NCI-H446 (cell line): ENCODE measurements around the gene CFHR5.
"Not testable (repeated sequence)": the region's sequence is repeated elsewhere in the genome, so short reads cannot be mapped to it uniquely, and the experiment has no call there.

Source experiments
- DNase-seq, 2 experiments: peaks; one replicate each; lab custom pipeline; 2025; lab: John Stamatoyannopoulos, UW

The CFHR5 gene

GRCh38 chr1:197017558-197018146 lies 40.3 kb downstream of the CFHR5 start:
- DNase-seq = no peak

- DNase-seq = no peak
These were observed 44.4 kb downstream of the CFHR5 start for GRCh38 chr1:197021716-197022115.

DNA sequence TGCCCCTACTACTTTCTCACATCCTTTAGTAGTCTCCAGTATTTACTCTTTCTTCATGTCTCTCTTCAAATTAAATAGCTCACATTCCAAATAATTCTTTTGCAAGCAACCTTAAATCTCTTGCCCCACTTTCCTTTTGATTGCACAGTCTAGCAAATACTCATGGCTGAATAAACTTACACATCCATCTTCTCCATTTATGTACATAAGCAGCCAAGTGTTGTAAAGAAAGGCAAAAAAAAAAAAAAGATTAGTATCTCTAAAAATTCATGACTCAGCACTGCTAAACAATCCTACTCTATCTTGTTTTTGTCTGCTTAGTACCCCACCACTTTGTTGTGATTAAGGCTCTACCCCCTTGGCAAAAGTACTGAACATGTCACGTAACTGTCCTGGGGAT lies 47.1 kb downstream of the CFHR5 start:
- no peak for DNase-seq

GRCh38 chr1:197027359-197027758 lies 50.0 kb downstream of the CFHR5 start:
- DNase-seq = no peak

DNA sequence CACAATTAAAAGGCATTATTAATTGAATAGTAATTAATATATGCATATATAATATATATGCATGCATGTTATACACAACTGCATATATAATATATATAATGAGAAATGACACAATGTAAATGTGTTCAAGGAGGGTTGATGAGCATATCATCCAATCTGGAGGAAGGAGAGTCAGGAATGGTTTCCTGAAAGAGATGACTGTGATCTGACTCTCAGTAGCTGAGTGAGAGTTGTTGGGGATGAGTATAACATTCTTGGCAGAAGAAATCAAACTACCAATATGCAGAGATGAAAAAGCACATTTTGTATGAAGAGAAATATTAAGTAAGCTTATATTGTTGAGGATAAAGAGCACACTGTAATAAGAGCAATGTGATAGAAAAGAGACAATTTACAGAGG lies 52.4 kb downstream of the CFHR5 start:
- no peak for DNase-seq

DNA sequence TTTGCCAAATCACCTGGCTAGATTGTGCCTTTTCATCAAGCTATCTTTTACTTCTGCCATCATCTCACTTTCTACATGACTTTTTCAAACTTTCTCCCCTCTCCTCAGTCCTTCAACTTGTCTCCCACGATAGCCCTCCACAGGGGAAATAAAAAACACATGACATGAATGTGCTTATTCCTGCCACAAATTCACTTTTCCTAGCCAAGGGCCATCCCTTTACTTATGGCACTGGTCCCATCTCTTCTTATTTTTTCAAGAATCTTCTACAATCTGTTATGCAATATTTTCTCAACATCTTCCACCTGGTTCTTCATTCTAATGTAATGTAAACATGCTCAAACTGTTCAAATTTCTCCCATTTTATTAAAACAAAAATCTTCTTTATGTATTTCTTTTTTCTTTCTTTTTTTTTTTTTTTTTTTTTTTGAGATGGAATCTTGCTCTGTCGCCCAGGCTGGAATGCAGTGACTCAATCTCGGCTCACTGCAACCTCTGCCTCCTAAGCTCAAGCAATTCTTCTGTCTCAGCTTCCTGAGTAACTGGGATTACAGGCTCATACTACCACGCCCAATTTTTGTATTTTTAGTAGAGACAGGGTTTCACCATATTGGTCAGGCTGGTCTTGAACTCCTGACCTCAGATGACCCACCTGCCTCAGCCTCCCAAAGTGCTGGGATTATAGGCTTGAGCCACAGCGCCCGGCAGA lies 57.4 kb downstream of the CFHR5 start:
- not testable (repeated sequence) for DNase-seq

- DNase-seq = no peak
These were observed 59.5 kb downstream of the CFHR5 start for GRCh38 chr1:197036861-197037260.

DNA sequence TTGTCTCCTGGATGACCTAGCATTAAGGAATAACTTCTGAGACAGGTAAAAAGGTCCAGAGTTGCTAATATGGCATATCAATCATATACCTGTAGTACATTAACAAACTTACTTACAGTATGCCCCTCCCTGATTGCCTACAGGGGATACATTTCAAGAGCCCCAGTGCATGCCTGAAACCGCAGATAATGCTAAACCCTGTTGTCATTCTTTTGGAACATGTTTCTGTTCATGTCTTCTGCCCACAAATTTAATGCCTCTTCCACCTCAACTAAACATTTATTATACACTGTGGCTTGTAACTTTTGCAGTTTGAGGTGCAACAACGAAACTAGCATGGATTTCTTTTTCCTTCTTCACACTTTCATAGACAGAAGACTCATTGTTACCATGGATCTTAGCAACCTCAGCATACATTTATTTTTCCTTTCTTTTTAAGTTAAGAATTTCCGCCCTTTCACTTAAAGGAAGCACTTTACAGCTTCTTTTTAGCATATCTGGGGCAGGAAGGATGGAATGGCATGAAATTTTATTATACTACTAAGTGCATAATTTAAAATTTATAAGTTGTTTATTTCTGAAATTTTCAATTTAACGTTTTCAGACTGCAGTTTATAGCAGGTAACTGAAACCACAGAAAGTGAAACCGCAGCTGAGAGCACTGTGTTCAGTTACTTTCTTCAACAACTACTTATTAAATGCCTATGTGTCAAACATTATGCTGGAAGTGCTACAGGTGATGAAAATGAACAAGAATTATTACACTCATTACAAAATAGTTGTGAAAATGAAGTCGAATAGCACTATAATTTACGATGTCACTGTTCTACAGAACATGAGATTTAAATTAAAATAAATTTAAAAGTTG lies 64.4 kb downstream of the CFHR5 start:
- DNase-seq = no peak

GRCh38 chr1:197042676-197043341 lies 65.5 kb downstream of the CFHR5 start:
- peak in 1 of 2 experiments; percentile 28 for DNase-seq

DNA sequence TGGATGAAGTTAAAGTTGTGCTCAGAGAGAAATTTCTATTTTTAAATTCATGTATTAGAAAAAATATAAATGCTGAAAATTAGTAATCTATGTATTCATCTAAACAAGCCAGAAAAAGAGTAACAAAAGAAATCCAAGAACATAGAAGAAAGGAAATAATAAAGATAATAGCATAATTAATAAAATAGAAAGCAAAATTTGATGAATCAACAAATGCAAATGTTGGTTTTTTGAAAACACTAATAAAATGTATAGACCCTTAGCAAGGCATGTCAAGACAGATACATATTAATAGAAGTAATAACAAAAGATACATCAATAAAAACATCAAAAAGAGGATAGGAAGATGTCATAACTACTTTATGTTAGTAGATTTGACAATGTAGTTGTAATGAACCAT lies 71.7 kb downstream of the CFHR5 start:
- DNase-seq = no peak
